Bronchial epithelial cell (primary cell): ENCODE results near the gene LIMS1. TPM values are rescaled to one million over a fixed set of nuclear protein-coding genes. Genes with fewer than 3 reads are reported as not detected.
"Not testable (repeated sequence)": the region's sequence is repeated elsewhere in the genome, so short reads cannot be mapped to it uniquely, and the experiment has no call there.

Source experiments
- DNase-seq: peaks from one replicate; pipeline ENCODE4 v3.0.0-alpha.2; 2010; ENCODE audit warnings: low read depth
- FAIRE-seq: peaks from 2 replicates; lab custom pipeline; 2011; peaks lifted over from hg19 to GRCh38; lab: Jason Lieb, UNC
- H3K27me3 ChIP-seq: 2 replicates; pipeline ENCODE4 v1.5.1; 2011; ENCODE audit warnings: low read length; ENCODE audit not compliant: control insufficient read depth, insufficient read depth
- H3K36me3 ChIP-seq: 2 replicates; pipeline ENCODE4 v1.5.1; 2011; ENCODE audit warnings: low read length; ENCODE audit not compliant: control insufficient read depth, insufficient read depth
- H3K4me3 ChIP-seq: 2 replicates; pipeline ENCODE4 v1.5.1; 2011; ENCODE audit warnings: mild to moderate bottlenecking, low read depth, low read length, control low read depth
- CTCF ChIP-seq: IDR thresholded peaks from 2 replicates; pipeline ENCODE4 v1.5.1; 2011; ENCODE audit warnings: mild to moderate bottlenecking, moderate library complexity, low read length, control low read depth, inconsistent platforms; ENCODE audit not compliant: insufficient read depth, severe bottlenecking
- total RNA-seq: library from RNA; depleted of rRNA; stranded (reverse); fragments of >200 nt; gene quantifications from 2 replicates; pipeline ENCODE4 v1.2.1, GENCODE V29; 2014

LIMS1 gene
- total RNA-seq, 1 donor from 2014 or later: 42.1 TPM

GRCh38 chr2:108524688-108525087 is 9.6 kb upstream of the LIMS1 start:
- H3K36me3 ChIP-seq, H3K27me3 ChIP-seq, DNase-seq, H3K4me3 ChIP-seq, FAIRE-seq: not testable (repeated sequence)

GRCh38 chr2:108525258-108525657 is 9.0 kb upstream of the LIMS1 start:
- not testable (repeated sequence) for FAIRE-seq, H3K4me3 ChIP-seq, DNase-seq, H3K27me3 ChIP-seq, H3K36me3 ChIP-seq

DNA sequence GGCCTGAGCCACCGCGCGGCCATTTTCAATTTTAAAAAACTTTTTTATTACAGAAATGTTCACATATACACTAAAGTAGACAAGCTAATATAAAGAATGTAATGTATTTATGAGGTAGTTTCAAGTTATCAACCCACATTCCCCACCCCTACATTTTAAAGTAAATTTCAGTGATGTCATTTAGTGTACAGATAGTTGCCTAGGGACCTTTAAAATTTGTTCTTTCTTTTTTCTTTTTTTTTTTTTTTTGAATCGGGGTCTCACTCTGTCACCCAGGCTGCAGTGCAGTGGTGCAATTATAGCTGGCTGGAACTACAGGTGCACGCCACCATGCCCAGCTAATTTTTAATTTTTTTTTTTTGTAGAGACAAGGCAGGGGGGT is 2.6 kb upstream of the LIMS1 start:
- no peak for TF ChIP-seq CTCF
- Histone ChIP-seq H3K4me3 (no peak overlapping the region), H3K36me3 (no peaks in the 10 kb centered on the region), H3K27me3 (no peaks in the 10 kb centered on the region)
- FAIRE-seq (no peak), DNase-seq (no peak)

GRCh38 chr2:108534584-108535356 is 500 bp downstream of the LIMS1 start:
- no peak for TF ChIP-seq CTCF
- no peaks in the 10 kb centered on the region for H3K27me3 ChIP-seq
- H3K36me3 ChIP-seq: no peaks in the 10 kb centered on the region
- peak overlapping the region; percentile 68 for H3K4me3 ChIP-seq
- DNase-seq (peak; percentile 37), FAIRE-seq (no peak)

DNA sequence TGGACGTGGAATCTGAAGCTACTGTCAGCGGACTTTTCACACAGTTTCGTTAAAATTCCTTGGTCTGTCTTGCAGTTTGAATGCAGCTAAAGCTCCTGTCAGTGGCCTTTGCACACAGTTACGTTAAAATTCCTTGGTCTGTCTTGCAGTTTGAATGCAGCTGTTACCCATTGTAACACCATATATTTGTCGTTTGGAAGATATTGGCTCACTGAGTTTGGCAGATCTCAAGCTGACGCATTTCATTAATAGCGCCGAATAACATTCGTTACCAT is 1.0 kb downstream of the LIMS1 start:
- H3K4me3 ChIP-seq: peak overlapping the region; percentile 68
- no peak for FAIRE-seq
- H3K27me3 ChIP-seq: no peaks in the 10 kb centered on the region
- no peak for TF ChIP-seq CTCF
- H3K36me3 ChIP-seq: no peaks in the 10 kb centered on the region
- DNase-seq: no peak

DNA sequence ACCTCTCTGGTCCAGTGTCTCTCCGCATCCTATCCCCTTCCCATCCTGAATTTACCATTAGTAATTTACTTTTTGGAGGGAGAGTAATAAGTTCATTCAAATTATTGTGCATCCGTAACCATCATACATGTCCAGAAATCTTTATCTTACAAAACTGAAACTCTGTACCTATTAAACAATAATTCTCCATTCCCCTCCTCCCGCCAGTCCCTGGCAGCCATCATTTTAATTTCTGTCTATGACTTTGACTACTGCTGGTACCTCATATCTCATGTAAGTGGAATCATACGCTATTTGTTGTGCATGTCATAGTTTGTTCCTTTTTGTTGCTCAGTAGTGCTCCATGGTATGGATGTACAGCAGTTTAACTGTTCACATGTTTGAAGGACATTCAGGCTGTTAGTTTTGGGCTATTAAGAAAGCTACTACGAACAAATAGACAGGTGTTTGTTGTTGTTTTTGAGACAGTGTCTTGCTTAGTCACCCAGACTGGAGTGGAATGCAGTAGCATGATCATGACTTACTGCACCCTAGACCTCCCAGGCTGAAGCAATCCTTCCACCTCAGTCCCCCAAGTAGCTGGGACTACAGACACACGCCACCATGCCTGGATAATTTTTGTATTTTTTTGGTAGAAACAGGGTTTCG is 2.0 kb downstream of the LIMS1 start:
- peak; percentile 66 for DNase-seq
- TF ChIP-seq CTCF: no peak
- H3K4me3 ChIP-seq: no peak overlapping the region
- no peaks in the 10 kb centered on the region for H3K36me3 ChIP-seq
- no peak for FAIRE-seq
- H3K27me3 ChIP-seq: no peaks in the 10 kb centered on the region
